B cell (primary cell): ENCODE results near the gene CDC73. TPM values are rescaled to one million over a fixed set of nuclear protein-coding genes. Genes with fewer than 3 reads are reported as not detected.

ENCODE experiments used
- ATAC-seq: fragments of 200-7000 bp; cut with Tn5 transposase; one replicate; pipeline ENCODE4 v1.10.0; 2021; ENCODE audit warnings: low read depth, mild to moderate bottlenecking, moderate number of reproducible peaks, moderate library complexity
- CTCF ChIA-PET: fragments of 350-600 bp; sonication (Branson Sonifier 250); formaldehyde crosslinking; loops from one replicate; lab custom pipeline; 2021; ENCODE audit warnings: antibody characterized with exemption, inconsistent platforms; lab: Charles Lee
- POLR2A ChIA-PET: fragments of 350-600 bp; sonication (Branson Sonifier 250); formaldehyde crosslinking; loops from one replicate; lab custom pipeline; 2021; ENCODE audit warnings: antibody characterized with exemption; lab: Charles Lee
- DNase-seq: peaks from one replicate; pipeline ENCODE4 v3.0.0; 2013
- H2AFZ ChIP-seq: 2 replicates; pipeline ENCODE4 v1.6.1; 2012; ENCODE audit warnings: mild to moderate bottlenecking, low read depth, low read length; ENCODE audit not compliant: insufficient read depth, poor library complexity, severe bottlenecking
- H3K27ac ChIP-seq, 2 donors: 1 replicate in 1 of 2; 2 replicates in 1 of 2; pipeline ENCODE4 v1.5.1; 2012 to 2013; ENCODE audit warnings: low read length in 2 of 2, mild to moderate bottlenecking in 2 of 2, moderate library complexity in 1 of 2
- H3K27me3 ChIP-seq, 4 experiments: fragments of 200-600 bp in 1 of 4; sonication (generic) in 1 of 4; replicated peaks in 1 of 4; 1 replicate in 2 of 4; 2 replicates in 2 of 4; pipeline versions ENCODE4 v1.6.1 to v1.7.0; 2013 to 2016; ENCODE audit warnings: low read length in 3 of 4, mild to moderate bottlenecking in 2 of 4, mixed read lengths in 1 of 4, moderate library complexity in 1 of 4; ENCODE audit not compliant: insufficient read depth in 4 of 4, control insufficient read depth in 3 of 4; ENCODE audit errors: control extremely low read depth in 1 of 4
- H3K36me3 ChIP-seq, 2 experiments: replicated peaks in 1 of 2; 1 replicate in 1 of 2; 2 replicates in 1 of 2; pipeline versions ENCODE4 v1.6.1 to v1.7.1; 2013; ENCODE audit warnings: low read length in 1 of 2; ENCODE audit not compliant: insufficient read depth in 2 of 2, control insufficient read depth in 1 of 2; ENCODE audit errors: control extremely low read depth in 1 of 2, extremely low read depth in 1 of 2
- H3K4me1 ChIP-seq, 2 donors: fragments of 200-600 bp in 1 of 2; sonication (generic) in 1 of 2; 1 replicate in 1 of 2; 2 replicates in 1 of 2; pipeline versions ENCODE4 v1.5.1 to v1.6.1; 2013 to 2017; ENCODE audit warnings: low read length in 2 of 2; ENCODE audit not compliant: control insufficient read depth in 2 of 2, insufficient read depth in 2 of 2
- H3K4me2 ChIP-seq: replicated peaks from 2 replicates; pipeline ENCODE3; 2012; ENCODE audit warnings: mild to moderate bottlenecking, low read depth, low read length; ENCODE audit not compliant: poor library complexity, severe bottlenecking
- H3K4me3 ChIP-seq, 5 experiments: fragments of 200-600 bp in 1 of 5; sonication (generic) in 1 of 5; 1 replicate in 3 of 5; 2 replicates in 2 of 5; pipeline versions ENCODE4 v1.5.1 to v1.7.0; 2011 to 2016; ENCODE audit warnings: low read length in 4 of 5, mild to moderate bottlenecking in 4 of 5, low read depth in 2 of 5, control low read depth in 1 of 5, moderate library complexity in 1 of 5; ENCODE audit not compliant: insufficient read depth in 1 of 5; ENCODE audit errors: control extremely low read depth in 1 of 5, extremely low read depth in 1 of 5
- H3K79me2 ChIP-seq: fragments of 200-600 bp; sonication (generic); one replicate; pipeline ENCODE4 v1.6.0; 2016; ENCODE audit warnings: low read length; ENCODE audit not compliant: control insufficient read depth, insufficient read depth
- H3K9ac ChIP-seq: fragments of 200-600 bp; sonication (generic); 2 replicates; pipeline ENCODE4 v1.6.1; 2017; ENCODE audit warnings: mild to moderate bottlenecking, low read length, moderate library complexity
- H3K9me3 ChIP-seq, 3 donors: one replicate each; pipeline versions ENCODE4 v1.6.1 to v1.7.1; 2013; ENCODE audit warnings: low read length in 2 of 3; ENCODE audit not compliant: control insufficient read depth in 2 of 3, insufficient read depth in 1 of 3; ENCODE audit errors: control extremely low read depth in 1 of 3
- H4K20me1 ChIP-seq: 2 replicates; pipeline ENCODE4 v1.6.0; 2012; ENCODE audit warnings: mild to moderate bottlenecking, low read length; ENCODE audit not compliant: insufficient read depth, control insufficient read depth, poor library complexity, severe bottlenecking
- H3K27ac Mint-ChIP-seq: one replicate; pipeline ENCODE4 v1.8.0; 2021; ENCODE audit warnings: mixed read lengths
- H3K27me3 Mint-ChIP-seq: one replicate; pipeline ENCODE4 v1.8.0; 2021; ENCODE audit warnings: mixed read lengths
- H3K4me1 Mint-ChIP-seq: one replicate; pipeline ENCODE4 v1.8.0; 2021; ENCODE audit warnings: mixed read lengths
- H3K4me3 Mint-ChIP-seq: one replicate; pipeline ENCODE4 v1.8.0; 2021; ENCODE audit warnings: mixed read lengths
- H3K9me3 Mint-ChIP-seq: one replicate; pipeline ENCODE4 v1.8.0; 2022; ENCODE audit warnings: mixed read lengths; ENCODE audit not compliant: insufficient read depth
- CTCF ChIP-seq: fragments of 200-600 bp; IDR thresholded peaks from one replicate; pipeline ENCODE4 v1.8.0; 2022; ENCODE audit warnings: antibody characterized with exemption, mild to moderate bottlenecking
- EZH2 ChIP-seq: IDR thresholded peaks from 2 replicates; pipeline ENCODE4 v1.6.1; 2012; ENCODE audit warnings: borderline replicate concordance, low read depth, mild to moderate bottlenecking, moderate library complexity, low read length; ENCODE audit not compliant: insufficient read depth, poor library complexity, severe bottlenecking
- WGBS: methylation state at CpG from one replicate; pipeline ENCODE4 v1.1.5; 2013; ENCODE audit warnings: missing lambda C conversion rate; ENCODE audit not compliant: insufficient coverage; 5-methylcytosine and 5-hydroxymethylcytosine counted together
- intact Hi-C: fragments of 100-400 bp; cut with micrococcal nuclease; formaldehyde crosslinking; loops from one replicate; pipeline ENCODE4 v1.10.0; 2022
- polyA plus RNA-seq: library from polyadenylated mRNA; depleted of rRNA; stranded (reverse); fragments of >200 nt; gene quantifications from 2 replicates; pipeline ENCODE4 v1.2.3, GENCODE V29; 2012
- total RNA-seq, 2 donors: library from RNA; stranded (reverse); fragments of 120-200 nt in 1 of 2; gene quantifications; 1 replicate in 1 of 2; 2 replicates in 1 of 2; pipeline versions ENCODE4 v1.2.3 to v1.2.4, GENCODE V29; 2013 to 2022

CDC73 gene
- total and polyA plus RNA-seq, 2 donors (not counting 1 experiment from before 2014, with no cell fraction given) = 6.1 to 71.7 TPM

GRCh38 chr1:193157360-193157759 is 35.5 kb downstream of the CDC73 start:
- Histone ChIP-seq H3K9me3 (no peaks in the 10 kb centered on the region), H2AFZ (no peak overlapping the region), H3K4me1 (no peaks in the 10 kb centered on the region), H3K9ac (no peak overlapping the region), H3K79me2 (peaks cover under 1% of the 10 kb centered on the region), H3K4me2 (no peak overlapping the region), H3K27ac (no peak overlapping the region), H3K27me3 (no peaks in the 10 kb centered on the region), H4K20me1 (peaks cover 4% of the 10 kb centered on the region), H3K36me3 (peaks cover 10 to 16% of the 10 kb centered on the region in 2 experiments), H3K4me3 (no peak overlapping the region)
- CTCF ChIA-PET = interaction anchor here (1.4 kb wide), 1 partner anchor 14 kb away, joined by 4 read pairs; no protein-coding TSS in a partner anchor
- no peak overlapping the region for H3K4me3 Mint-ChIP-seq
- H3K4me1 Mint-ChIP-seq = peaks cover 1% of the 10 kb centered on the region
- POLR2A ChIA-PET = no interaction called here
- ATAC-seq = no peak
- intact Hi-C loops = no loop called here
- no peak overlapping the region for H3K27ac Mint-ChIP-seq
- TF ChIP-seq EZH2 = no peak
- no peak for TF ChIP-seq CTCF
- no peaks in the 10 kb centered on the region for H3K9me3 Mint-ChIP-seq
- 100% methylated on average over 1 of the region's 2 CpGs for WGBS
- DNase-seq = no peak
- H3K27me3 Mint-ChIP-seq = no peaks in the 10 kb centered on the region

DNA sequence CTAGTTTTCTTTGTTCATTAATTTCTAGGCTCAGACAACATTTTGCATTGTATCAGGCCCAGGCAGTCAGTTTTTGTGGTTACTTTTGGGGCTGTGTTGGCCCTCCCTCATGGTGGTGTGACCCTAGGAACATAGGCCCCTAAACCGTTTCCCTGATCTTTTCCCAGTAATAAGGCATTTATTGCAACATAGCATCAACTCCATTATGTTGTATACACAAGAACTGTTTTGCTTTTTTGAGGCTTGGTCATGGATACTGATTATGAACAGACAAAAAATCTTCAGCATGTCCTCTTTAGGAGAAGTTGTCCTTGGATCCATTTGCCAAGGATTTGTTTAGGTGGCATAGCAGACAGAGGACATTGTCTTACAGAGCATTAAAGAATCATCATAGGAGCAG is 54.3 kb downstream of the CDC73 start:
- H3K79me2 ChIP-seq = peaks cover 12% of the 10 kb centered on the region
- no peak for TF ChIP-seq CTCF
- no peak for TF ChIP-seq EZH2

More for the DNA sequence above, 54.3 kb downstream of the CDC73 start:
- Histone ChIP-seq H3K9me3 (no peaks in the 10 kb centered on the region), H3K9ac (no peak overlapping the region), H3K4me2 (no peak overlapping the region), H3K4me1 (no peaks in the 10 kb centered on the region), H3K27ac (no peak overlapping the region), H4K20me1 (peaks cover 25% of the 10 kb centered on the region), H3K36me3 (peaks cover 0 to 2% of the 10 kb centered on the region in 2 experiments), H3K27me3 (no peaks in the 10 kb centered on the region), H3K4me3 (no peak overlapping the region), H2AFZ (no peak overlapping the region)
- no CpG with 5 or more reads among the region's 1 CpG for WGBS
- Mint-ChIP-seq H3K4me3 (no peak overlapping the region), H3K4me1 (no peaks in the 10 kb centered on the region), H3K9me3 (no peaks in the 10 kb centered on the region), H3K27me3 (no peaks in the 10 kb centered on the region), H3K27ac (no peak overlapping the region)
- POLR2A ChIA-PET = no interaction called here
- CTCF ChIA-PET = no interaction called here
- intact Hi-C loops = loop anchor here (5.0 kb wide), 1 partner anchor 36 kb away; no protein-coding TSS in a partner anchor
- no peak for ATAC-seq
- no peak for DNase-seq
